GM15510 (cell line): ENCODE measurements around the gene PIAS1.

Experiments
- POLR2A ChIP-seq: IDR thresholded peaks from 3 replicates; pipeline ENCODE4 v1.6.1; 2011; ENCODE audit warnings: borderline replicate concordance; ENCODE audit not compliant: insufficient read length; ENCODE audit errors: extremely low read depth

Gene PIAS1

GRCh38 chr15:68056097-68056865 is 2.2 kb downstream of the PIAS1 start:
- no peak for TF ChIP-seq POLR2A

DNA sequence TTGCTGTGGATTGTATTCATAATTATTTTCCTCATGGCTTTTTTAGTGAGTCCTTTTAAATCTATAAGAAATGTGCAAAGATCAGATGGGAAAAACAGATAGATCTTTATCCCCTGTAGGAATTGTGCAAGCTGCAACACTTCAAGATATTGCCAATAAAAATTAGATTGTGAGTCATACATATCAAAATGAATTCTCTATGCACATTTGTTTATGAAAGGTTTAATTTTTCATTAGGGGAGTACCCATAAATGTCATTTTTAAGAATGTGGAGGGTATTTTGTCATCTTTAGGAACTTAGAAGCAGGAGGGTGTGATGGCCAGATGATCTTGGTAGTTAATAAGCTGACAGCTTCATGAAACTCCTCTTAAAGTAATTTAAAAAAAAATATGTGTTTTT is 2.9 kb downstream of the PIAS1 start:
- TF ChIP-seq POLR2A = no peak

- TF ChIP-seq POLR2A = no peak
Observed at GRCh38 chr15:68057758-68058157, 3.6 kb downstream of the PIAS1 start.

- TF ChIP-seq POLR2A = no peak
Observed at GRCh38 chr15:68059630-68060029, 5.5 kb downstream of the PIAS1 start.

GRCh38 chr15:68061171-68061570 is 7.1 kb downstream of the PIAS1 start:
- TF ChIP-seq POLR2A = no peak

DNA sequence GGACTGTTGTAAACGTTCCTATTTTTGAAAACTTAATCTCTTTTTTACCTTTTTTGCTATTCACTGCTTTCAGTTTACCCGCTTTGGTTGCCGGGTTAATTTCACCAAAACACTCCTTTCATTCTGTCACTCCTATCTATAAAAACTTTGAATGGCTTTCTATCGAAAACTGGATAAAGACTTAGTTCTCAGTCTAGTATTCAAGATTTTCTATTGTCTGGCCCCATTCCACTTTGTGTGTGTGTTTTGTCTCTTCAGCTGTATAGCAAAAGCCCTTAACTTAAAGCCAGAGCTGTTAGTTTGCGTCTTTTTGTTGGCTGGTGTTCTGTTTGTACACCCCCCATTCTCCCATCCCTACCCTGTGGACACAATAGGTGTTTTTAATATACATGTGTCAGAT is 7.5 kb downstream of the PIAS1 start:
- no peak for TF ChIP-seq POLR2A

DNA sequence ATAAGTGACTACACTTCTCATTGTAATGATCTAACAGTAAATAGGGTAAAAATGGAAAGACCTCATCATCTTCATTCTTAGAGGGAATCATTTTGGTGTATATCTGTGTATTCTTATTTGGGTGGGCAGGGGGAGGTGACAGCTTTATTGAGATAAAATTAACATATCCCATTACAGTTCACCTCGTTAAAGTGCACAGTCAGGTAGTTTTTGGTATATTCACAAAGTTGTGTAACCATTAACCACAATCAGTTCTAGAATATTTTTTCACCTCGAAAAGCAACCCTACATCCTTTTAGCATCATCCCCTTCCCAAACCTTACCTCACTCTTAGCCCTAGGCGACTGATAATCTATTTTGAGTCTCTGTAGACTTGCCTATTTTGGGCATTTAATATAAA is 8.1 kb downstream of the PIAS1 start:
- TF ChIP-seq POLR2A = no peak

GRCh38 chr15:68062946-68063465 is 8.9 kb downstream of the PIAS1 start:
- no peak for TF ChIP-seq POLR2A

- no peak for TF ChIP-seq POLR2A
Observed at GRCh38 chr15:68063606-68064005, 9.5 kb downstream of the PIAS1 start.

DNA sequence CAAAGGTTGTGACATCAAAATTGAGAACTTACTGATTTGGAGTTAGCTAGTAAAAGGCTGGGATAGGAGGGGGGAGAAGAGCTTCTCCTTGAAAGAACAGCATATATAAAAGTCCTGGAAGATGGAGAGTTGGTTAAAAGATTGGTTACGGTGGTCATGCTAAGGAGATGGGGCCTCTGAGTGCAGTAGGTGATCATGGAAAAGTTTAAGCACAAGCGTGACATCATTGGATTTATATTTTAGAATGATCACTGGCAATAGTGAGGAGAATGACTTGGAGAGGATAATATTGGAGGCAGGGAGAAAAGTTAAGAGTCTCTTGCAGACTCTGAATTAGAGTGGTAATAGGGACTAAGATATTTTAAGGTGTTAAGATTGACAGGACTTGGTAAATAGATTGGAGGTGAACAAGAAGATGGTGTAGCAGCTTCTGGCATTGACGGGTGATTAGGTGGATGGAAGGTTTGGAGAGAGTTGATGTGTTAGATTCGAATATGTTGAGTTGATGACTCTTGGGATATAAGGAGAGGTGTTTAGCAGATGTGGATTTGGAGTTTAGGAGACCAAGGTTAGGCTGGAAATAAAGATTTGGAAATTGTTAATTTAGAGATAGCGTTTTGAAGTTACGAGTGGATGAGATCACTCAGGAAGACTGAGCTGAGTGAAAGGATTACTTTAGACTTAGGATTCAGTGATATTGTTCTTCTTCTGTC is 19.6 kb downstream of the PIAS1 start:
- TF ChIP-seq POLR2A = no peak

DNA sequence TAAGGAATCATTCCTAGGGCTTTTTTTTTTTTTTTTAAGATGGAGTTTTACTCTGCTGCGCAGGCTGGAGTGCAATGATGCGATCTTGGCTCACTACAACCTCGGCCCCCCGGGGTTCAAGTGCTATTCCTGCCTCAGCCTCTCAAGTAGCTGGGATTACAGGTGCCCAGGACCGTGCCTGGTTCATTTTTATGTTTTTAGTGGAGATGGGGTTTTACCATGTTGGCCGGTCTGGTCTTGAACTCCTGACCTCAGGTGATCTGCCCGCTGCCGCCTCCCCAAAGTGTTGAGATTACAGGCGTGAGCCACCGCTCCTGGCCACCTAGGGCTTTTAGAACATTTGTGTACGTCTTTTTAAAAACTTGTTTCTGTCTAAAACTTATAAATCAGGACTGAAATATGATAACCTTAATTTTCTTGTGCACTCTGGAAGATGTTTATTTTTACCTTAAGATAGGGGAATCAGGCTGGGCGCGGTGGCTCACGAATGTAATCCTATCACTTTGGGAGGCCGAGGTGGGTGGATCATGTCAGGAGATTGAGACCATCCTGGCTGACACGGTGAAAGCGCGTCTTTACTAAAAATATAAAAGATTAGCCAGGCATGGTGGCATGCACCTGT is 21.8 kb downstream of the PIAS1 start:
- no peak for TF ChIP-seq POLR2A

DNA sequence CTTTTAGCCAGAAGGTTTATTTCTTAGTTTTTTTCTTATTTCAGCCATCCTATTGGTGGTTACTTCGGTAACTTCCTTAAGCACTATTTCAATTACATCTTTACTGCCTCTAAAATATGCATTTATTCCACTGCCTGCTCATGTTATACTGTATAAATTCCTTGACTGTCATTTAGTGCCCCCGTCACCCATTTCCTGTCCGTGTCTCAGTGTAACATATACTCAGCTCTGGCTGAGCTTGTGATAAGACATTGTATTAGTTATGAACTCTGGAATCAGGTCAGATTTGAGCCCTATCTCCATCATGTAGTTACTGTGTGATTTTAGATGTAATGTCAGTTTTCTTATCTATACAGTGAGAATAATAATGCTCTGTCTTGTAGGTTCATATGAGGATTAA is 24.2 kb downstream of the PIAS1 start:
- no peak for TF ChIP-seq POLR2A

DNA sequence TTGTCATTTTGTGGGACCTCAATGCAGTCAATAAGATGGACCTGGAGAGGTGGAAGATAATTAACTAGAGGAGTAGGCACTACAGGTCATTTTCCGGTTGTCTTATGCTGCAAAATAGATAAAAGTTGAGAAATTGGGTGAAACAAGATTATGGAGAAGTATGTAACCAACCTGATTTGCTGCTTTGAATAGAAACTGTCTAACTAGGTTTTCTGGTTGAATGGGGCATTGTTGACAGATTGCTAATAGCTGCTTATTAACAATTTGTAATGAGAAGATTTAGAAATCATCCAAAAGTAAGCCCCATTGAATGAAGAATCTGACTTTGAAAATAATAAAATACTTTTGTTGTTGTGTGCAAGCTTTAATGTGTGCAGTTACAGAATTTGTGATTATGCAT is 26.2 kb downstream of the PIAS1 start:
- TF ChIP-seq POLR2A = no peak

GRCh38 chr15:68080783-68081182 is 26.7 kb downstream of the PIAS1 start:
- TF ChIP-seq POLR2A = no peak

GRCh38 chr15:68081869-68082505 is 27.9 kb downstream of the PIAS1 start:
- TF ChIP-seq POLR2A = no peak
